ENCODE results near the gene THAP2.
"Not testable (repeated sequence)": the region's sequence is repeated elsewhere in the genome, so short reads cannot be mapped to it uniquely, and the experiment has no call there.

Gene THAP2

GRCh38 chr12:71694099-71694820 is 30.2 kb downstream of the THAP2 start:
- Histone ChIP-seq H3K9me3 (ENCODE audit: insufficient read depth, low read depth, low read length) (no peaks in the 10 kb centered on the region), H3K9ac (ENCODE audit: low read depth, low read length, poor library complexity, severe bottlenecking) (no peak overlapping the region), H4K20me1 (ENCODE audit: insufficient read depth, low read length, poor library complexity, severe bottlenecking) (no peaks in the 10 kb centered on the region), H3K4me1 (ENCODE audit: insufficient read depth, low read length, poor library complexity, severe bottlenecking) (peaks cover 31% of the 10 kb centered on the region), H3K4me2 (ENCODE audit: low read depth, low read length, poor library complexity, severe bottlenecking) (peak overlapping the region; percentile 28), H3K36me3 (ENCODE audit: insufficient read depth, low read length) (peaks cover 24% of the 10 kb centered on the region), H3K27me3 (ENCODE audit: insufficient read depth, low read length, poor library complexity, severe bottlenecking) (no peaks in the 10 kb centered on the region), H3K9me2 (replicated peaks; ENCODE audit: low read depth, low read length) (no peaks in the 10 kb centered on the region), H3K4me3 (ENCODE audit: low read length, poor library complexity, severe bottlenecking) (no peak overlapping the region), H3K79me2 (ENCODE audit: insufficient read depth, low read length) (0 out of 2 replicates have a peak, but pooled peaks cover 1% of the 10 kb centered on the region), H2AFZ (ENCODE audit: low read length) (no peak overlapping the region), H3F3A (ENCODE audit: low read depth) (no peaks in the 10 kb centered on the region)
- TF ChIP-seq EZH2phosphoT487 (IDR thresholded peaks at IDR 0.05; ENCODE audit: borderline replicate concordance) (no peak), CTCF (conservative IDR thresholded peaks at IDR 0.05; ENCODE audit: low read length) (no peak)

GRCh38 chr12:71695782-71696181 is 31.7 kb downstream of the THAP2 start:
- Histone ChIP-seq H3K9ac (ENCODE audit: low read depth, low read length, poor library complexity, severe bottlenecking) (no peak overlapping the region), H3F3A (ENCODE audit: low read depth) (no peaks in the 10 kb centered on the region), H3K9me3 (ENCODE audit: insufficient read depth, low read depth, low read length) (no peaks in the 10 kb centered on the region), H2AFZ (ENCODE audit: low read length) (no peak overlapping the region), H3K79me2 (ENCODE audit: insufficient read depth, low read length) (no peaks in the 10 kb centered on the region), H3K27me3 (ENCODE audit: insufficient read depth, low read length, poor library complexity, severe bottlenecking) (no peaks in the 10 kb centered on the region), H4K20me1 (ENCODE audit: insufficient read depth, low read length, poor library complexity, severe bottlenecking) (no peaks in the 10 kb centered on the region), H3K4me2 (ENCODE audit: low read depth, low read length, poor library complexity, severe bottlenecking) (no peak overlapping the region), H3K9me2 (replicated peaks; ENCODE audit: low read depth, low read length) (no peaks in the 10 kb centered on the region), H3K36me3 (ENCODE audit: insufficient read depth, low read length) (peaks cover 38% of the 10 kb centered on the region), H3K4me3 (ENCODE audit: low read length, poor library complexity, severe bottlenecking) (no peak overlapping the region), H3K4me1 (ENCODE audit: insufficient read depth, low read length, poor library complexity, severe bottlenecking) (peaks cover 20% of the 10 kb centered on the region)
- TF ChIP-seq CTCF (conservative IDR thresholded peaks at IDR 0.05; ENCODE audit: low read length) (no peak), EZH2phosphoT487 (IDR thresholded peaks at IDR 0.05; ENCODE audit: borderline replicate concordance) (no peak)

- not testable (repeated sequence) for H3K27me3 ChIP-seq (ENCODE audit: insufficient read depth, low read length, poor library complexity, severe bottlenecking); H3K9ac ChIP-seq (ENCODE audit: low read depth, low read length, poor library complexity, severe bottlenecking); H3K79me2 ChIP-seq (ENCODE audit: insufficient read depth, low read length); H3F3A ChIP-seq (ENCODE audit: low read depth); H3K4me3 ChIP-seq (ENCODE audit: low read length, poor library complexity, severe bottlenecking); H2AFZ ChIP-seq (ENCODE audit: low read length); H3K4me1 ChIP-seq (ENCODE audit: insufficient read depth, low read length, poor library complexity, severe bottlenecking); H3K4me2 ChIP-seq (ENCODE audit: low read depth, low read length, poor library complexity, severe bottlenecking); H4K20me1 ChIP-seq (ENCODE audit: insufficient read depth, low read length, poor library complexity, severe bottlenecking); H3K9me2 ChIP-seq (replicated peaks; ENCODE audit: low read depth, low read length); H3K9me3 ChIP-seq (ENCODE audit: insufficient read depth, low read depth, low read length)
- peaks cover 40% of the 10 kb centered on the region for H3K36me3 ChIP-seq (ENCODE audit: insufficient read depth, low read length)
Measured at GRCh38 chr12:71702181-71702580, 38.1 kb downstream of the THAP2 start.

- Histone ChIP-seq H2AFZ (ENCODE audit: low read length) (no peak overlapping the region), H3K79me2 (ENCODE audit: insufficient read depth, low read length) (no peaks in the 10 kb centered on the region), H3K9me2 (replicated peaks; ENCODE audit: low read depth, low read length) (no peaks in the 10 kb centered on the region), H3K27me3 (ENCODE audit: insufficient read depth, low read length, poor library complexity, severe bottlenecking) (no peaks in the 10 kb centered on the region), H4K20me1 (ENCODE audit: insufficient read depth, low read length, poor library complexity, severe bottlenecking) (no peaks in the 10 kb centered on the region), H3K4me2 (ENCODE audit: low read depth, low read length, poor library complexity, severe bottlenecking) (no peak overlapping the region), H3K4me3 (ENCODE audit: low read length, poor library complexity, severe bottlenecking) (no peak overlapping the region), H3K9ac (ENCODE audit: low read depth, low read length, poor library complexity, severe bottlenecking) (no peak overlapping the region), H3K4me1 (ENCODE audit: insufficient read depth, low read length, poor library complexity, severe bottlenecking) (no peaks in the 10 kb centered on the region), H3K9me3 (ENCODE audit: insufficient read depth, low read depth, low read length) (no peaks in the 10 kb centered on the region), H3K36me3 (ENCODE audit: insufficient read depth, low read length) (peaks cover 36% of the 10 kb centered on the region; the same call in 1 of the 2 replicates), H3F3A (ENCODE audit: low read depth) (no peaks in the 10 kb centered on the region)
- TF ChIP-seq EZH2phosphoT487 (IDR thresholded peaks at IDR 0.05; ENCODE audit: borderline replicate concordance) (no peak), CTCF (conservative IDR thresholded peaks at IDR 0.05; ENCODE audit: low read length) (no peak)
Measured at GRCh38 chr12:71702590-71702989, 38.5 kb downstream of the THAP2 start.

Data from Loucy (cell line).